ENCODE measurements around the gene WDR33.
"Not testable (repeated sequence)": the region's sequence is repeated elsewhere in the genome, so short reads cannot be mapped to it uniquely, and the experiment has no call there.

GRCh38 chr2:127770534-127770933, 40.4 kb downstream of the WDR33 start:
- TF ChIP-seq BHLHE40 (IDR thresholded peaks at IDR 0.05; ENCODE audit: borderline replicate concordance); SP1 (IDR thresholded peaks at IDR 0.05); L3MBTL2 (conservative IDR thresholded peaks at IDR 0.05); FOXK2 (IDR thresholded peaks at IDR 0.05); ELF4 (IDR thresholded peaks at IDR 0.05); NFRKB (IDR thresholded peaks at IDR 0.05); ZNF384 (IDR thresholded peaks at IDR 0.05); SUZ12 (IDR thresholded peaks at IDR 0.05); LEF1 (IDR thresholded peaks at IDR 0.05; ENCODE audit: borderline replicate concordance); TARDBP (IDR thresholded peaks at IDR 0.05); HDGF (IDR thresholded peaks at IDR 0.05; ENCODE audit: borderline replicate concordance); FOXM1 (IDR thresholded peaks at IDR 0.05; ENCODE audit: borderline replicate concordance): not testable (repeated sequence)
